GM12872 (cell line): ENCODE measurements around the gene NUP188.

Source experiments
- CTCF ChIP-seq: IDR thresholded peaks from 3 replicates; pipeline ENCODE4 v1.5.1; 2011; ENCODE audit warnings: low read depth, mild to moderate bottlenecking, low read length, moderate library complexity; ENCODE audit not compliant: insufficient read depth

NUP188 gene

GRCh38 chr9:128927731-128928411, 19.6 kb upstream of the NUP188 start:
- peak; percentile 87 for TF ChIP-seq CTCF

- no peak for TF ChIP-seq CTCF
These were observed 18.9 kb upstream of the NUP188 start for GRCh38 chr9:128928624-128929023.

- TF ChIP-seq CTCF: no peak
These were observed 17.9 kb upstream of the NUP188 start for GRCh38 chr9:128929560-128929959.

GRCh38 chr9:128933731-128934130, 13.8 kb upstream of the NUP188 start:
- no peak for TF ChIP-seq CTCF

GRCh38 chr9:128936171-128936865, 11.2 kb upstream of the NUP188 start:
- TF ChIP-seq CTCF: no peak

- no peak for TF ChIP-seq CTCF
These were observed 10.0 kb upstream of the NUP188 start for GRCh38 chr9:128937310-128938165.

- TF ChIP-seq CTCF: no peak
These were observed 7.1 kb upstream of the NUP188 start for GRCh38 chr9:128940271-128940921.
